ENCODE data around the gene SEMA4A.
"Not testable (repeated sequence)": the region's sequence is repeated elsewhere in the genome, so short reads cannot be mapped to it uniquely, and the experiment has no call there.

The SEMA4A gene

DNA sequence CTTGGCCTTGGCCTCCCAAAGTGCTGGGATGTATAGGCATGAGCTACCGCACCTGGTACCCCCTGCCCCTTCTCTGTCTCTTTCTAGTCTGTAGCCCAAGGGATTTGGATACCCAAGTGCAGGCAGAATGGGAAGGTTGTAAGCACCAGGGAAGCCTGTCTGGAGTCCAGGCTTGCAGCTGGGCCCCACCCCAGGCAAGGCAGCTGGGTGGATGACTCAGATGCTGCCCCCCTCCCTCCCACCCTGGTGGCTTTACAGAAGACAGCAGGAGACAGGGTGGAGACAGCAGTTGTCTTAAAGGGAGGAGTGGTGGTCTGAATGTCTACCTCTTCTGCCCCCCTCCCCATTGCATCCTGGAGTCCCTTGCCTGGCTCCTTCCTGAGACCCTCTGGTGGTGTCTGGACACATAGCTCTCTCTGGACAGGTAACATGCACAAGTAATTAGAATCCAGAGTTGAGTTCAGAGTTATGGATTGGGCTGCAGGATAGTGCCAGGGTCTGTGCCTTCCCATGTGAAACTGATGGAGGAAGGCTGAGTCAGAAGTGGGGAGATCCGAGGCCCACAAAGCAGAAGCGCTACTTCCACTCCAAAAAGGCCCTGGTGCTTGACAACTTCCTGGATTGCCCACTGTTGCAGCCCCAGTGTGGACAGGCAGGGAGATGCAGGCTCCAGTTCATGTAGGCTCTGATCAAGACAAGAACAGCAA is 33.7 kb upstream of the SEMA4A start:
- no peak for DNase-seq (ENCODE audit: low read depth)

DNA sequence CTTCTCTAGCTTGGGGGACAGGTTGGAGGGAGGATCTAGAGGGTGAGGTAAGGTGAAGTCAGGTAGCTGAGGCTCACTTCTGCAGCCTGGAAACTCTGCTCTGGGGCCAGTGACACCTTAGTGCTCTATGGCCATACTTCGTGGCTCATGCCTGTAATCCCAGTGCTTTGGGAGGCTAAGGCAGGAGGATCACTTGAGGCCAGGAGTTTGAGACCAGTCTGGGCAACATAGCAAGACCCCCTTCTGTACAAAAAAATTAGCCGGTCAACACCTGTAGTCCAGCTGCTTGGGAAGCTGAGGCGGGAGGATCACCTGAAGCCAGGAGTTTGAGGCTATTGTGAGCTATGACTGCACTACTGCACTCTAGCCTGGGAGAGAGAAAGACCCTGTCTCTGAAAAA is 33.1 kb upstream of the SEMA4A start:
- no peak for DNase-seq (ENCODE audit: low read depth)

DNA sequence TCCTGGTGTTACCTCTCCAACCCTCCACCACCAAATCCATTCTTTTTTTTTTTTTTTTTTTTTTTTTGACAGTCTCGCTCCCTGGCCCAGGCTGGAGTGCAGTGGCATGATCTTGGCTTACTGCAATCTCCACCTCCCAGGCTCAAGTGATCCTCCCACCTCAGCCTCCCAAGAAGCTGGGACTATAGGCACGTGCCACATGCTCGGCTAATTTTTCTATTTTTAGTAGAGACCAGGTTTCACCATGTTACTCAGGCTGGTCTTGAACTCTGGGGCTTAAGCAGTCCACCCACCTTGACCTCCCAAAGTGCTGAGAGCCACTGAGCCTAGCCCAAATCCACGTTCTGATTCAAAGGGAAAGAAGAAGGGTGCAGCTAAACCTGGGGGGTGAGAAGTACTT is 32.4 kb upstream of the SEMA4A start:
- not testable (repeated sequence) for DNase-seq (ENCODE audit: low read depth)

GRCh38 chr1:156121457-156121856 is 31.9 kb upstream of the SEMA4A start:
- DNase-seq (ENCODE audit: low read depth): no peak

DNA sequence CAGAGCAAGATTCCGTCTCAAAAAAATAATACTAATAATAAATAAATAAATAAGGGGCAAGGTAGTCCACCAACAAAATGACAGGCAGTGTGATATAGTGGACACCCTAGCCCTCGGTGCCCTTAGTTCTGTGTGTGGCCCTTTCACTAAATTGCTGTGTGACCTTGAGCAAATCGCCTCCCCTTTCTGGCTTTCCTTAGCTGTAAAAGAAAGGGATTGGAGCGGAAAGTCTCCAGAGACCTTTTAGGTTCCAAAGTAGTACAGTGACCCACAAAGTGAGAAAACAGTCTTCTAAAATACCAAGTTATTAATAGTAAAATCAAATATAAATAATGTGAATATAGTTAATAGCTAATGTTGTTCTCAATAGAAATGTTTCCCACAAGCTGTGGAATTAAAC is 31.3 kb upstream of the SEMA4A start:
- DNase-seq (ENCODE audit: low read depth): no peak

GRCh38 chr1:156122519-156123355 is 30.6 kb upstream of the SEMA4A start:
- no peak for DNase-seq (ENCODE audit: low read depth)

DNA sequence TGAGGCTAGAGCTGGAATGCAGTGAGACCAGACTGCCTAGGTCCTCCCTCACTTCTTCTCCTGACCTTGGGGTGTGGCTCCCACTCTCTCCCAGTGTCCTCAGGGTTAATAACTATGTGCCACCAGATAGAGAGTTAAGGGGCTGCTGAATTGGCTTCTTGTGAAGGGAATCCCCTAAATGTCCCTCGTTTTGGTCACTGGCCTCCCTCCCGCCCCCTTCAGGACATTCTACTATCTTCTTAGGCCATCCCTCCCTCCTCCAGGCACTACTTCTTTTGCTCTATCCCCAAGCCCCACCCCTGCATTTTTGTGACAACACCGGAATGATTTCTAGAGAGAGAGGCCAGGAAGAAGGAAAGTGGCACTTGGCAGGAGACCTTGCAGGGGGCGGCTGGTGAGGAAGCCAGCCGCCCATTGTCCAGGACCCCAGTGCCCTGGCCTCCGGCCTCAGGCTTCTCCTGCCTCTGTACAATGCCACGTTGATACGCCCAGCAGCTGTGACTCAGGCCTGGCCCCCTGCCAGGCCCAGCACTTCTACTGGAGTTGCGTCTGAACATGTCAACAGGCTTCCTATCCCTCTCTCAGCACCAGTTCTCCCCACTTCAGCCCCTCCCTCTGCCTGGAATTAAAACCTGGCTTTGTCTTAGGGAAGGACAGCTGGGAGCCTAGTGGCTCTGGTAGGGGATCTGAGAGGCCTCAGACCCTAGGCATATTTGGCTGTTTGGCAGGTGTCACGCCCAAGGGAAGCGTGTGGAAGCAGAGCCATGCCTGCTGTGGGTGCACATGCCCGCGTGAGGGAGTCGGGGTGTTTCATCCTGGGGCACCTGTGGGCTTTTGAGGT is 29.8 kb upstream of the SEMA4A start:
- DNase-seq (ENCODE audit: low read depth): peak; percentile 60

DNA sequence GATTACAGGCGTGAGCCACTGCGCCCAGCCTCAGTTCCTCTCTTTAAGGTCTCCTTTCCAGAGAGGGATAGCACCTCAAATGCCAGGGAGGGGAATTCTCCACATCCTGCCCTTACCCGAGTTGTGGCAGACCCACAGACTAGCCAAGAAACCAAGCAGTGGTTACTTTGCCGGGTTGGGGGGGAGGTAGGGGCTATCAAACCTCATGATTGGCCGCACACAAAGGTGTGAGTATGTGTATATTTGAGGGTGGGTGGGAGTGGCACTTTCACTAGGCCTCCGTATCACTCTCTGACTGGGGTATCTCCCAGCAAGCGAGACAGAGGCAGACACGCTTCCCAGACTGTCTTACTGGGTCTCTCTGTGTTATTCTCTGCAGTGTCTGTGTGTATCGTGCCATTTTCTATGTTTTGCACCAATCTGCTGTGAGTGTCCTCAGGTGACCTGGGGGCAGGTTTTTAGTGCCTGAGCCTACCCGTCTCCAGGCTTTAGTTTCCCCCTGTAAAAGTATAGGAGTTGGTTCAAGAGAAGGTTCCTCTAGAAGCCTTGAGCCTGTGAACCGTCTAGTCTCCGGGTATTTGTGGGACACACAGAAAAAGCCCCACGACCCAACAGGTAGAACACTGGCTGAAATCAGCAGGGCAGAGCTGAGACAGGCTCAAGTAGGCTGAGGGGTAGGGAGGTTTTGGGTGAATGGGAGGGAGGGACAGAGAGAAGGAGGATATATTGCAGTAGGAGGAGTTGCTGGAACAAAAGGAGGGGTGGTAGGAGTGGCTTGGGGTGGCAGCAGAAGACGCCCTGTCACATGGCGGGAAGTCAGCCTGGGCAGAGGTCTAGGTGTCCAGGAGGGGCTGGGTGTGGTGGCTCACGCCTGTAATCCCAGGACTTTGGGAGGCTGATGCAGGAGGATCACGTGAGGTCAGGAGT is 28.6 kb upstream of the SEMA4A start:
- no peak for DNase-seq (ENCODE audit: low read depth)

DNA sequence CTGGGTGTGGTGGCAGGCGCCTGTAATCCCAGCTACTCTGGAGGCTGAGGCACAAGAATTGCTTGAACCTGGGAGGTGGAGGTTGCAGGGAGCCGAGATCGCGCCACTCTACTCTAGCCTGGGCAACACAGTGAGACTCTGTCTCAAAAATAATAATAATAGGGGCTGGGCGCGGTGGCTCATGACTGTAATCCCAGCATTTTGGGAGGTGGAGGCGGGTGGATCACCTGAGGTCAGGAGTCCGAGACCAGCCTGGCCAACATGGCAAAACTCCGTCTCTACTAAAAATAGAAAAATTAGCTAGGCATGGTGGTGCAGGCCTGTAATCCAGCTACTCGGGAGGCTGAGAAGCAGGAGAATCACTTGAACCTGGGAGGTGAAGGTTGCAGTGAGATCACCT is 27.8 kb upstream of the SEMA4A start:
- DNase-seq (ENCODE audit: low read depth): not testable (repeated sequence)

- peak; percentile 57 for DNase-seq (ENCODE audit: low read depth)
These were observed 27.2 kb upstream of the SEMA4A start for GRCh38 chr1:156126043-156126629.

DNA sequence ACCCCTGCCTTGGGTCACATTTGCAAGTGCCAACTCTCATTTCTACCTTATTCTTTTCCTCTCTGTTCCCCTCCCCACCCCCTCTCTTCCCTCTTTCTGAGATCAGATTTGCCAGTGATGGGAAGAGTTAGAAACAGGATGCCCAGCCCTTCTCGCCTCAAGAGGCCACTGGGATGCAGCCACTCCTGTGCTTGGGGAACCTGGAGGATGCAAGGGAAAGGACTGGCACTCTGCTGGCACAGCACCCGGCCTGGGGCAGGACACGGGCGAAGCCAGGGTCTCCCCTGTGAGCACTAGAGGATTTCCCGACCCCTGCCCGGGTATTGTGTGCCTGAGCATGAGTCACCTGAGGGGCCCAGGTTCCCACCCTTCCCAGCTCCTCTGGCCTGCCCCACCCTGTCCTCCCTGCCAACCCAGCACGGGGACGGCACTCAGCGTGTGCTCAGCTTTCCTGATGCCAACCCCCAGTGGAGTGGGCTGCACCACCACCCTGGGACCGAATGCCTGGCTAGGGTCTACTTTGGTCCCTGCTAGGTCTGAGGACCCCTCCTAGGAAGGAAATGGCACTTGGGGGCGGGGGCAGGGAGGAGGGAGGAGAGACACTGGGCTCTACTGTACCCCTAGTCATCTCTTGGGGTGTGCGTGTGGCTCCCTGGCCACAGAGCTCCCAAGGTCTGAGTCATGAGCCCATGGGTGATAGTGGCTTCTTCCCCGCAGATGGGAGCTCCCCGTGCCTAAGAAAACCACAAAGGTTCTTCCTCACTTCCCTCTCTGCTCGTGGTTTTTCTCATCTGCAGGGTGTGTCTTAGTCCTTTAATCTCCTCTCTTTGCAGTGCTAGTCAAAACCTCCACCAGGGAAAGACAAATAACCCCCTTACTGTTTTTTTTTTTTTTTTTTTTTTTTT is 26.5 kb upstream of the SEMA4A start:
- peak; percentile 77 for DNase-seq (ENCODE audit: low read depth)

DNA sequence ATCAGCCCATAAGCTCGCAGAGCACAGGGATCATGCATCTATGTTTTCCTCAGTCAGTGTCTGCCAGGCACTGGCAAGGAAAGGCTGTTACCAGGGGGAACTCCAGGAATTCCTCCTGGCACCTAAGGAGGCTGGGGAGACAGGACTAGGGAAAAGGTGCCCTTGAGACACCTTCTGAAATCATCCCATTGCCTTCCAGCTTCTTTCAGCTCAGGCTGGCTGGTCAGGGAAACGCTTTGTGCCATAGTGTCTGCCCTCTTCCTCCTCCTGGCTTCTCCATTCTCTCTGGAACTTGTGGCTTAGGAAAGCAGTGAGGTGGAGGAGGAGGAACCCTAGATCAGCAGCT is 25.1 kb upstream of the SEMA4A start:
- DNase-seq (ENCODE audit: low read depth): no peak

DNA sequence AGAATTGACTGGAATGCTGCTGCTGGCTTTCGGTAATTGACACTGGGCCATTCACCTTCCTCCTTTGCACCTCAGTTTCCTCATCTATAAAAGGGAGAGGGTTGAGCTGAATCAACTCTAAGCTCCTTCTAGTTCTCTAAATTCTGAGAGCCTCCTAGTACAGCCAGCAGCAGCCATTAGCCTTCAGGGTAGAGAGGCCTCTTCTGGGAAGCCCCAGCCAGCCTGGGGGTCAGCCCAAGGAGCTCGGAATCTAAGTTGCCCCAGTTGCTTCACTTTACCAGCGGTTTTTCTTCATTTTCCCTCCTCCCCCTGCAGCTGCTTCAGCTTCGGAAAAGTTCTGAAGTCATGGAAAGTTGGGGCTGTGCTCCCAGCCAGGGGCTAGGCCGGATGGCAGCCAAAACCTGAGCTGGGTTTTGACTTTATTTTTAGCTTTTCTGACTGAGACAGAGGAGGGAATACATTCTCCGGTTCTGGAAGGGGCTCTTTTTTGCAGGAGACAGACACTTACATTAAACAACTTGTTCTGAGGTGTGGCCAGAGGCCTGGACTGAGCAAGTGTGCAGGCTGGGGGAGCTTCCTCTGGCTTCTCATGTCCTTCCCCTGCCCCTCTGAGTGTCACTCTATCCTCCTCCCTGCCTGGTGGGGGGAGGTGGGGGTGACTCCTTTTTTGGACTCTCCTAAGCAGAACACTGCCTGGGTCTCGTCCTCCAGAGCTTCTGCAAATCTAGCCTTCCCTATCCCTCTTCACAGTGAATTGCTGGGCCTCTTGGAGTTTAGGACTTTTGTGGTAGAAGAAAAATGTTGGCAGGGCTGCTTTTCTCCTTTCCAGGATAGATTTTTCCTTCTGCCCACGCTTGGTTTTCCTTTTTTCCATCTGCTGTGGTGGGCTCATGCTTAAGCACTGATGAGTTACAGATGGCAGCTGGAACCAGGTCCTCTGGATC is 24.5 kb upstream of the SEMA4A start:
- no peak for DNase-seq (ENCODE audit: low read depth)

DNA sequence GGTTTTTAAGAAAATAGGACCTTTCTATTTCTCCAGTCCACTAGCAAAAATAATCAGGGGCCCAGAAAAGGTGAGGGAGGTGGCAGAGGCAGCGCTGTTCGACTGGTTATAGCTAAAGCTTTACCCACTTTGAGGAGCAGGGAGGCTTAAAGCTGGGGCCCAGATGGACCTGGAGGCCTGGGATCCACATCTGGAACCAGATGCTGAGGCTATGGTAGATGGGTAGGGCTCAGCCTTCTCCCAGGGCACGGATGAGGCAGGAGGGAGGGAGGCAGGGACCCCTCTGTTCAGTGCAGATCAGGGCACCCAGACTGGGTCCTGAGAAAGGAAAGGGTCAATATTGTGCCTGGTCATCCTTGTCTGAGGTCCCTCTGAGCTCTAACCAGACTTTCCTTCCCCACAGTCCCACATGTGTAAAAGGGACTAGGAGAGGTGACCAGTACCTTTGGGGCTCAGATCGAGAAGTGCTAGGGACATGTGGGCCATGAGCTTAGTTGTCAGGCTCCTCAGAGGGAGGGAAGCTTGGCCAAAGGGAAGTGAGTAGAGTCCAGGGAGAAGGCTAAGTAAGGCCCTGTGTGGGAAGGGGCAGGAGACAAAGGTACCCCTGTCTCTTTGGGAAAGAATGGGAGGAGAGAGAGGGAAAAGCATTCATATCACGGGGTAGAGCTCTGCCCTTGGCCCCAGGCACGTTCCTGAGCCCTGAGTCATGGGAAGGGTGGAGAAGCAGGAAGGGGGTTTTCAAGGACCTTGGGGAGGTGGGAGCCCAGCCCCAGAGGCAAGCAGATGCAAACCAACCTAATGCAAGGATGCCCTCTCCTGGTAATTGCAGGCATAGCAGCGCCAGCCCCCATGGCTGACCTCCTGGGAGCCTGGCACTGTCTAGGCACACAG is 23.5 kb upstream of the SEMA4A start:
- DNase-seq (ENCODE audit: low read depth): peak; percentile 57

GRCh38 chr1:156130578-156130942 is 22.8 kb upstream of the SEMA4A start:
- no peak for DNase-seq (ENCODE audit: low read depth)

DNA sequence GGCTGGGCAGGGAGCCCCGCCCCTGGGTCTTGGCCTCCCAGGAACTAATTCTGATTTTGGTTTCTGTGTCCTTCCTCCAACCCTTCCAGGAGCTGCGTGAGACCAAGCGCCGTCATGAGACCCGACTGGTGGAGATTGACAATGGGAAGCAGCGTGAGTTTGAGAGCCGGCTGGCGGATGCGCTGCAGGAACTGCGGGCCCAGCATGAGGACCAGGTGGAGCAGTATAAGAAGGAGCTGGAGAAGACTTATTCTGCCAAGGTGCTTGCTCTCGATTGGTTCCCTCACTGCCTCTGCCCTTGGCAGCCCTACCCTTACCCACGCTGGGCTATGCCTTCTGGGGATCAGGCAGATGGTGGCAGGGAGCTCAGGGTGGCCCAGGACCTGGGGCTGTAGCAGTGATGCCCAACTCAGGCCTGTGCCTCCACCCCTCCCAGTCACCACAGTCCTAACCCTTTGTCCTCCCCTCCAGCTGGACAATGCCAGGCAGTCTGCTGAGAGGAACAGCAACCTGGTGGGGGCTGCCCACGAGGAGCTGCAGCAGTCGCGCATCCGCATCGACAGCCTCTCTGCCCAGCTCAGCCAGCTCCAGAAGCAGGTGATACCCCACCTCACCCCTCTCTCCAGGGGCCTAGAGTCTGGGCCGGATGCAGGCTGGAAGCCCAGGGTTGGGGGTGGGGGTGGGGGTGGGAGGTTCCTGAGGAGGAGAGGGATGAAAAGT is 18.5 kb upstream of the SEMA4A start:
- no peak for DNase-seq (ENCODE audit: low read depth)

Data from activated T-helper 1 cell treated with Interleukin-2 at 50 U/mL for 16 hours (primary cell).